Measurements from ENCODE around the gene FBXO11.

FBXO11 gene

DNA sequence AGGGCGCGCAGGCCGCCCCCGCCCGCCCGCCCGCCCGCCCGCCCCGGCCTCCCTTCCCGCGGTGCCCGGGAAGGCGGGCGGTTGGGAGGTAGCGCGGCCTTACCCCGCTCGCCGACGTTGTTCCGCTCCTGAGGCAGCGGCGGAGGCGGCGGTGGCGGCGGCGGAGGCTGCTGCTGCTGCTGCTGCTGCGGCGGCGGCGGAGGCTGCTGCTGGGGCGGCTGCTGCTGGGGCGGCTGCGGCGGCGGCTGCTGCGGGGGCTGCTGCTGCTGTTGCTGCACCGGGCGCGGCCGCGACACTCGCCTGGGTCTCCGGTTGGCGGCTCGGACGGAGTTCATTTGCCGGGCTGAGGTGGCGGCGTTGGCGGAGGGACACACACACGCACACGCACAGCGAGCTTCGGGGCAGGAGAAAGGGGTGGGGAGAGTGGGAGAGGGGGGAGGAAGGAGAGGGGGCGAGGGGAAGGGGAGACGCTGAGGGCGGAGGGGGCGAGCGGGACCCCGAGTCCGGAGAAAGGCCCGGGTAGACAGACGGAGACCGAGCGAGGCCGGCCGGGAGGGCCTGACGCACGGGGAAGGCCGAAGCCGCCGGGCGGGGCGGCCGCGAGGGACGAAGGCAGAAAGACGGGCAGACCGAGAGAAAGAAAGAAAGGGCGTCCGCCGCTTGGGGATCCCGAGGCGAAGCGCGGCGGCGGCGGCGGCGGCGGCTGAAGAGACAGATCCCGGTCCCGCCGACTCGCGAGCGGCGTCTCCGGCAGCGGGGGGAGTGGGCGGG, 727 bp downstream of the FBXO11 start:
- no peak for TF ChIP-seq GATA2 (IDR thresholded peaks at IDR 0.05; ENCODE audit: low read depth, low read length)
- TF ChIP-seq GATA3 (IDR thresholded peaks at IDR 0.05; ENCODE audit: low read depth, low read length): no peak

DNA sequence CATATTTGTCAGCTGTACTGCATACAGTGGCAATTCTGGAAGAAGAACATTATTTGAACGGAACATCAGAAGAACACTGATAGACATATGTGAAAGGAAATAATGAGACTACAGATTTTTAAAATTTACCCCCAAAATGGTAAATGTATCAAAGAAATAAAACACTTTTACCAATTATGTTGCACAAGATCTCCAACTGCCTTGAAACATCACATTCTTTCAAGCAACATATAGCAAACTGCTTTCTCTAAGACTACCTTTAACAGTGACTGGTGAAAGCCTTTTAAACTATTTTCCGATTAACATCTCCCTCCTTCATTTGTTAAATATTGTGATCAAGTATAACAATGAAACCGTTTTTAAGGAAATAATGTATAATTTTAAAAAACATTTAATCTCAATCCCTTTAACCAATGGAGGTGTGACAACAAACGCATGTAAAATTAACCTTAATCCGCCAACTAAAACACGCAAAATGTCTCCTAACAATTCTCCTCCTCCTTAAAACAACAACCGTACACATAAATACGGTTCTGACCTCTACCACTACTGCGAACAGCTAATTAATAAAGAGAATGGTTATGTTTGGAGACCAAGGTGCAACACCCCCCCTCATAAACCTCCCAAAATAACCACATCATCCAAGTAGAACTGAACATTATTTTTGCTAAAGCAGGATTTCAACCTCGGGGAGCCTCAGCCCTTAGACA, 2.4 kb downstream of the FBXO11 start:
- TF ChIP-seq GATA2 (IDR thresholded peaks at IDR 0.05; ENCODE audit: low read depth, low read length) (no peak), GATA3 (IDR thresholded peaks at IDR 0.05; ENCODE audit: low read depth, low read length) (no peak)

DNA sequence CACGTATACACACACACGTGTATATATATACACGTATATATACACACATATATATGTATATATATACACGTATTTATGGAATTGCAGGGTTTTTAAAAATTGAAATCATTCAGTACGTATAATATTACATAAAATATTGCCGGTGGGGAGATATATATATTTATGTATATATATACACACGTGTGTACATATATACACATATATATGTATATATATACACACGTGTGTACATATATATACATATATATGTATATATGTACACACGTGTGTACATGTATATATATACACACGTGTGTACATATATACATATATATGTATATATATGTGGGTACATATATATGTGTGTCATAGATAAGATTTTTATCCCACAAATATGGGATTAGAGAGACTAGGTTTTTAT, 5.4 kb downstream of the FBXO11 start:
- TF ChIP-seq GATA2 (IDR thresholded peaks at IDR 0.05; ENCODE audit: low read depth, low read length): no peak
- TF ChIP-seq GATA3 (IDR thresholded peaks at IDR 0.05; ENCODE audit: low read depth, low read length): no peak

DNA sequence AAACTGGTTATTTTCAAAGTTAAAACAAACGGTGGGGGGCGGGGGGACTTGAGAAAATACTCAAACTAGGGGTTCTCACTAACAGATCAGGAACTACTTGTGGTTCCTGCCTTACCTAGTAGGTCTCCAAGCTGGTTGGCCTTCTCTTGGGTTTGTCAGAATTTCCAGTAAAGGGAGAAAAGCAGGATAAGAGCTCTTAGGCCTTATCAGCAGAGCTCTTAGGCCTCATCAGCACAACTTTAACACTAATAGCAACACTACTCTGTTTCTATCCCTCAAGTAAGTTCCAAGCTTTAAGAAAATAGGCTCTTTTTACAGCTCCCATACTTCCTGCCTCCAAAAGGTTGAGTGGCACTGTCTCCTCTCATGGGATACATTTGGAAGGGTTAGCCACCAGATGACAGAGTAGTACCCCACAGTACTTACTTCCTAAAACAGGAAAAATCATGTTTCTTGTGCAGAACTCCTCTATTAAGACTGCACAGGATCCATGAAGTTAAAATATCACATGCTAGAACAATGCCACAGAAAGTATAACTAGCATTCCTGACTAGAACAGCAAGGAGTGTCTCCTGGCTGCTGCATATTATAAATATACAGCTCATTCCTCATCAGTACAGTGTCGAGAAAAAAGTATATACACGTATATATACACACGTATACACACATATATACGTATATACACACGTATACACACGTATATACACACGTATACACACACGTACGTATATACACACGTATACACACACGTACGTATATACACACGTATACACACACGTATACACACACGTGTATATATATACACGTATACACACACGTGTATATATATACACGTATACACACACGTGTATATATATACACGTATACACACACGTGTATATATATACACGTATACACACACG, 6.1 kb downstream of the FBXO11 start:
- no peak for TF ChIP-seq GATA2 (IDR thresholded peaks at IDR 0.05; ENCODE audit: low read depth, low read length)
- TF ChIP-seq GATA3 (IDR thresholded peaks at IDR 0.05; ENCODE audit: low read depth, low read length): no peak

DNA sequence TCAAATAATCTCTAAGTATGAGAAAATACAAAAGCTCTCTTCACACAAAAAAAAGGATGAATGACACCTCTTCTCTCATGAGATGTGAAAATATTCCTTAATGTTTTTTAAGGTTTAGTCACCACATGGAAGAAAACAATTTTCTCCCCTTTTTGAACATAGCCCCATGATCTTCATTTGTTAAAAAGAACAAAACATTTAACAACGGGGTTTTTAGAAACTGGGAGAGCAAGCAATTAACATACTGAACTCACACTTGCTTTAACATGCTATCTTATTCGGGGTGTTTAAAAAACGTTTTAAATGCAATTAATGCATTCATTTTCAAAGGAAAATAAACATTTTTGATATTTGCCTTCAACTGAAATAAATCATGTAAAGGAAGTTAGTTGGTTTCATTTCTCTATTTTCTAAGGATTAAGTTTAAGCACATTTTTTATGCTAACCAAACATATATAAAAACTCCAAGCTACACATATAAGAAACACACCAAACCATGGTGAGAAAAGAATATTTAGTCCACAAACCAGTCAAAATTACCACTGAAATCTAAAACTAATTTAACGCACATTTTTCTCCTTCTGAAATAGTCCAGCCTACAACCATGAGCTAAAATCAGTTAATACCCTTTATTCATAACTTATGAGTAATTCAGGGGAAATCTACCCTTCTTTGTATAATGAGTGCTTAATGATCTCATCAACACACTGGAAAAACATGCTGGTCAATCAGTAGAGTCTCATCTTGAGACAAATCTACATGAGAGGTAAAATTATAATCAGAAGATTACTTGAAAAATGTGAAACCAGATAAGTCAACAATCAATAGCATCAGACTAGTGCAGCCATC, 8.2 kb downstream of the FBXO11 start:
- TF ChIP-seq GATA3 (IDR thresholded peaks at IDR 0.05; ENCODE audit: low read depth, low read length) (no peak), GATA2 (IDR thresholded peaks at IDR 0.05; ENCODE audit: low read depth, low read length) (no peak)

DNA sequence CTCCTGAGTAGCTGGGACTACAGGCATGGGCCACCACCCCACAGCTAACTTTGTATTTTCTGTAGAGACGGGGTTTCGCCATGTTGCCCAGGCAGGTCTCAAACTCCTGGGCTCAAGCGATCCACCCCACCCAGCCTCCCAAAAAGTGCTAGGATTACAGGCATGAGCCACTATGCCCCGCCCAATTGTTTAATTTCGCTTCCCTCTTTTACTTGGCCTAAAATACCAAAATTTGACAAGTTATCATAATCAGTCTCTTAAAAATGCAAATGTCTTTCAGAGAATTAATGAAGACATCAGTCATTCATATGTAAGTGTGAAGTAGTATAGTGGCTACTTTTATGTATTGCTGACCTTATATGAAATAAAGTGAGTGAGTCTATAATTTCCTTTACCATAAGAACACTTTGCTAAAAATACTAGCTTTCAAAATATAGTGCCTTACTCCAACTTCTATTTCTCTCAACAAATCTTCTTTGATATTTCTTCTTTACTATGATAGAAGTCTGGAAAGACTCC, 9.8 kb downstream of the FBXO11 start:
- no peak for TF ChIP-seq GATA2 (IDR thresholded peaks at IDR 0.05; ENCODE audit: low read depth, low read length)
- no peak for TF ChIP-seq GATA3 (IDR thresholded peaks at IDR 0.05; ENCODE audit: low read depth, low read length)

DNA sequence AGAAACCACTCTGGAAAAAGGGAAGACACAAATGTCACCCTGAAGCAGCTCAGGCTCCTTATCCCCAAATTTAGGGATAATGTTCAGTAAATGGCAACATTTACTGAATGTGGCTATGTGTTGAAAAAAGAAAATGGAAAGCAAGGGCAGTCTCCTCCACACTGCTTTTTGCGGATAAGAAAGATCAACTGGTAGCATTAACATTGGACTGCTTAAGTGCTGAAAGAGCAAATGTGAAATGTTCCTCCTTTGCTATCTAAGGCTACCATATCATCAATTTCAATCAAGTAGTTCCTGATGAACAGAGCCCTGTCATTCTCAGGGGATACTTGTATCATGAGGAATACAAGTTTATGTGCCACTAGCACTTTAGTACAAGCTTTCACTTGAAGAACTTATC, 12.5 kb downstream of the FBXO11 start:
- no peak for TF ChIP-seq GATA2 (IDR thresholded peaks at IDR 0.05; ENCODE audit: low read depth, low read length)
- TF ChIP-seq GATA3 (IDR thresholded peaks at IDR 0.05; ENCODE audit: low read depth, low read length): no peak

DNA sequence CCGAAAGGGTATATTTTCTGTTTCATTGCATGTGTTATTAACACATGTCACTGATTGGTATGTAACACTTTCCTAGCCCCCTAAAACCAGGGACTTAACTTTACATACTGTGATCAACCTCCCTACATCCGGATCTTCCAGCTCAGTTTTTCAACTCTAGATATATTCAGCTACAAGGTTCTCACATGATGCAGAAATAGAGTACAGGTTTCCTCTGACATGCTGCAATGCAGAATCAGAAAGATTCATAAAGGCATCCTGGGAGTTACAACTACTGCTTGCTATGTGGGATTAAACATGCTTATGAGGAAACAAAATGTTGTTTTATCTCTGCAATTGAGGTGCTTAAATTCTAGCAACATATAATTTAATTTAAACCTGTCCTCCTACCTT, 14.0 kb downstream of the FBXO11 start:
- TF ChIP-seq GATA3 (IDR thresholded peaks at IDR 0.05; ENCODE audit: low read depth, low read length) (no peak), GATA2 (IDR thresholded peaks at IDR 0.05; ENCODE audit: low read depth, low read length) (no peak)

DNA sequence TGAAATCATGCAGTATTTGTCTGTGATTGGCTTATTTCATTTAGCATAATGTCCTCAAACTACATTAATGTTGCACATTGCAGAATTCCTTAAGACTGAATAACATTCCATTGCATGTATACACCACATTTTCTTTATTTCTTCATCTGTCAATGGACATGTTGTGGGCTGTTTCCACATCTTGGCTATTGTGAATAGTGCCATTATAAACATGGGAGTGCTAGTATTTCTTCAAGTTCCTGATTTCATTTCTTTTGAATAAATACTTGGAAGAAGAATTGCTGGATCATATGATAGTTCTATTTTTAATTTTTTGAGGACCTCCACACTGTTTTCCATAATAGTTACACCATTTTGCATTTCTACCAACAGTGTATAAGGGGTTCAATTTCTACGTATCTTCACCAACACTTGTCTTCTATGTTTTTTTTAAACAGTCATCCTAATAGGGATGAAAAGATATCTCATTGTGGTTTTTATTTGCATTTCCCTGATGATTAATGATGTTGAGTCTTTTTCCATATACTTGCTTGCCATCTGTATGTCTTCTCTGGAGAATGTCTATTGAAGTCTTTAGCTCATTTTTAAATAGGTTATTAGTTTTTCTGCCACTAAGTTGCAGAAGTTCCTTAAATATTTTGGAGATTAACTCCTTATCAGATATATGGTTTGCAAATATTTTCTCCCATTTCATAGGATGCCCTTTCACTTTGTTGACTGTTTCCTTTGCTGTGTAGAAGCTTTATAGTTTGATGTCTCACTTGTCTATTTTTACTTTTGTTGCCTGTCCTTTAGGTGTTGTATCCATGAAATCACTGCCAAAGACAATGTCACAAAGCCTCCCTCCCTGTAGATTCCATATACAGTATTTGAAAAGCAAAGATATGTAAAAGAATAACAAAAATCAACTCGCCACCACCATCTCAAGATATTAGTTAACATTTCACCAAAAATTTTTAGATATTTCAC, 14.6 kb downstream of the FBXO11 start:
- no peak for TF ChIP-seq GATA3 (IDR thresholded peaks at IDR 0.05; ENCODE audit: low read depth, low read length)

DNA sequence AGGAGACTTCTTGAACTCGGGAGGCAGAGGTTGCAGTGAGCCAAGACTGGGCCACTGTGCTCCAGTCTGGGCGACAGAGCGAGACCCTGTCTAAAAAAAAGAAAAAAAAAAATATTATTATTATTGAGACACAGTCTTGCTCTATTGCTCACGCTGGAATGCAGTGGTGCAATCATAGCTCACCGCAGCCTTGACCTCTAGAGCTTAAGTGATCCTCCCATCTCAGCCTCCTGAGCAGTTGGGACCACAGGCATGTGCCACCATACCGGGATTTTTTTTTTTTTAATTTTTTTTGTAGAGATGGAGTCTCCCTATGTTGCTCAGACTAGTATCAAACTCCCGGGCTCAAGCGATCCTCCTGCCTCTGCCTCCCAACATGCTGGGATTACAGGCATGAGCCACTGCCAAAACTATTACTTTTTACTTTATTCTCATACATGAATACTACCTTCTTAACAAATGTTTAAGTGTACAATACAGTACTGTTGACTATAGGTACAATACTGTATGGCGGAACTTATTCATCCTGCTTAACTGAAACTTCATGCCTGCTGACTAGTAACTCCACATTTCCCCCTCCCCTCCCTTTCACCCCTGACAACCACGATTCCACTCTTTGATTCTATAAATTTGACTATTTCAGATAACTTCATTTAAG, 15.5 kb downstream of the FBXO11 start:
- TF ChIP-seq GATA3 (IDR thresholded peaks at IDR 0.05; ENCODE audit: low read depth, low read length) (no peak), GATA2 (IDR thresholded peaks at IDR 0.05; ENCODE audit: low read depth, low read length) (no peak)

DNA sequence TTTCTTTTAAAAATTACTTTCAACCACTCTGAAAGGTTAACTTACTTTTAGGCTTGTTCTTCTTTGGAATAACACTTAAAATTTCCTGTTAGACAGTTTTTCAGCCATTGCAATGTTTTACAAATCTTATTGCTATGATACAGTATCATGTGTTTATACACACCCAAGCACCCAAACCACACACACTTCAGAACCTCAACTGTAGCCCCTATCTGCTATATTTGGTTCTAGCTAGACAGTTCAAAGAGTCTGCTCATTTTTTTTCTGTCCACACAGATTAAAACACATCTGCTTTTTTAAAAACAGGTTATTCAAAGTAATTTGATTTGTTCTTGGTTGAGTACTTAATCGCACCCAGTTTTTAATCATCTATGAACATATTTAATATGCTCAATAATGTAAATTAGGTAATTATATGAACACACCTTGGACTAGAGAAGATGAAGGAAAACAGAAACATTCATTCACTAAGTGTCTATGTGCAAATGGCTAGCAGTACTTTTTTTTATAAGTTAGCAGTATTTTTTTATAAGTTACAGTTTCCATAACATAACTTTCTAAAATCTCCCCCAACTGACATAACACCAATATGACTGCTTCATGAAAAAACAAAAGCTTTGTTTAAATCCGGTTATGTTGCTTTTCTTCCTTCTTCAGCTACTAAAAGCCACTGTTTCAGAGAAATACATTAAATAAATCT, 17.6 kb downstream of the FBXO11 start:
- TF ChIP-seq GATA2 (IDR thresholded peaks at IDR 0.05; ENCODE audit: low read depth, low read length): no peak
- TF ChIP-seq GATA3 (IDR thresholded peaks at IDR 0.05; ENCODE audit: low read depth, low read length): no peak

All from SH-SY5Y (cell line).